Putamen (tissue), 1 donor: ENCODE data around the gene AGT.

Experiments
- DNase-seq: peaks from one replicate; pipeline ENCODE4 v3.0.0-alpha.2; 2016; ENCODE audit warnings: low spot score

Gene AGT

DNA sequence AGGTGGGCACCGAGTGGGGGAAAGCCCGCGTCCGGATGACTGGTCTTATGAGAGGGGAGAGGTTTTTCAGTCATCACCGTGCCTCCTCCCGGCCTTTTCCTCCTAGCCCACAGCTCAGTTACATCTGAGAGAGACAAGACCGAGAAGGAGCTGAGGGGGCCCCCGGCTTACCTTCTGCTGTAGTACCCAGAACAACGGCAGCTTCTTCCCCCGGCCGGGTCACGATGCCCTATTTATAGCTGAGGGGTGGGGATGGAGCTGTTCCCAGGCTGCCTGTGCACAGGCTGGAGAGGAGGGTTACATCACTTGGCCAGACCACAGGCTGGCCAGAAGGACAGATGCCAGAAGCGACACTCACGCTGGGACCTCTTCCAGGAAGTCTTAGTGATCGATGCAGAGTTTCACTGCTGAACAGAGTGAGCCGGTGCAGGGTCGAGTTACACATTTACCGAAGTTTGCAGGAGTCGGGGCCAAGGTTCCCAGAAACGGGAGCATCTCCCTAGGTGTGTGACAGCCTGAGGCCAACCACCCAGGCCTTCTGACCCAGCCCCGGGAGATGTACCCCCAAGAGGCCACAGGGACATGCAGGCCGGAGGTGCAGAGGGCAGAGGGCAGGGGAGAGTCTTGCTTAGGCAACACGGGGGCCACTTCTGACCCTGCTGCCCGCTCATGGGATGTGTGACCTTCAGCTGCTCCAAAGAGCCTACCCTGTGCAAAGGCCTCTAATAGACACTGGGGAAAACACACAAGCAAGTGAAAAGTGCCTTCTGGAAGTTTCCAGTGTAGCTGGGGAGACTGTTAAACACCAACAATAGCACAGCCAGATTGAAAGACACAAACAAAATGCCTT lies at the start of gene AGT:
Gene AGT (minus strand): TSS at position 208 of the 850 bp plus-strand sequence. CDS start 3,299 bp downstream, outside the sequence.
- DNase-seq, result peak; percentile 83

DNA sequence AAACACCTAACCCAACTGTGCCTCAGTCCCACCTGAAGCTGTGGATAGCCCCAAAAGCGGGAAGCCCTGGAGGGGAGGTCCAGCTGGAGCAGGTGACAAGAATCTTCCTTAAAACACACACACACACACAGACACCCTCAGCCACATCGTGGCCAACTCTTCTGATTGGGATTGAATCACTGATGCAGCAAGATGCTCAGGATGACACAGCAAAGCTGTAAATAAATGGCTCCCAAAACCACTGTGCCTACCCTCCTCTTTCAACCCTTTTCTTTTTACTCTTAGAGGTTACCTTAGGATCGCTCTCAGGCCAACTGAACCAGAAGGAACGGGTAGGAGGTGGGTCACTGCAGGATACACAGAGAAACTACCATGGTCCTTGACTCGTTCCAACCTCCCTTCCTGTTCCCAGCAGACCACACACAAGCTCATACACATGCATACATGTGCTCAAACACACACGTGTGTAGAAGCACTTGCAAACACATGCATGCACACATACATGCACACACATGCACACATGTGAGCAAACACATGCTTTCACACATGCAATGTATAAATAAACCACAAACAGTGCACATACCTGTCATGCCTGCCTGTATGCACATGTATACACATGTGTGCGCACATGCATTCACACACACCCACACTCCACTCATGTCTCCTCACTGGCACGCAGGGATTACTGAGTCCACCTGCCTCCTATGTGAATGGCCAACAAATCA lies 47.7 kb upstream of the AGT start:
- no peak for DNase-seq

- DNase-seq, result no peak
Measured at GRCh38 chr1:230760360-230760827, 46.5 kb upstream of the AGT start.

DNA sequence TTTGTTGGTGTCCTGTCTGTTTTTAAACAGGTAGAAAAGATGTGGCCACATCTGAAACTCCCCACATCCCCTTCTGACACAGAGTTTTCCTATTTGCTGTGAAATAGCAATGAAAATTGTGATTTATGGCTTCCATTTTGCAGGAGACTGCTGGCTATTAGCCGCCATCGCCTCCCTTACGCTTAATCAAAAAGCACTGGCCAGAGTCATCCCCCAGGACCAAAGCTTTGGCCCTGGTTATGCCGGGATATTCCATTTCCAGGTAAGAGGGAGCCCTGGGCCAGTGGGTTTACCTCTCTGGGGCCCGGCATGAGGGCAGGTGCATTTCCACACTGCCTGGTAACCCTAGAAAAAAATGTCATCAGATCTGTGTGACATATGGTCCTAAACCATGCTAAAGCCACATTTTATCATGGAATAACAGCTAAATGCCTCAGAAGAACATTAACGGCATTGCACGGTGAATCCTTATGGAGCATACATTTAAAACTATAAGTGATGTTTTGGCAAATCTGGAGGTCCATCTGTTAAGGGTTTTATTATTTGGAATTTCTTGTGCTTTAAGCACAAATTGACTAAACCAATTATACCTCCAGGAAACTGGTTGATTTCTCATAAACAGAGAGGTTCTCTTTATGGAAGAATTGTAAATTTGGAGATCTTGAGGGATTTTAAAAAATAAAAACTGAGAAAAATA lies 45.6 kb upstream of the AGT start:
- DNase-seq, result no peak

DNA sequence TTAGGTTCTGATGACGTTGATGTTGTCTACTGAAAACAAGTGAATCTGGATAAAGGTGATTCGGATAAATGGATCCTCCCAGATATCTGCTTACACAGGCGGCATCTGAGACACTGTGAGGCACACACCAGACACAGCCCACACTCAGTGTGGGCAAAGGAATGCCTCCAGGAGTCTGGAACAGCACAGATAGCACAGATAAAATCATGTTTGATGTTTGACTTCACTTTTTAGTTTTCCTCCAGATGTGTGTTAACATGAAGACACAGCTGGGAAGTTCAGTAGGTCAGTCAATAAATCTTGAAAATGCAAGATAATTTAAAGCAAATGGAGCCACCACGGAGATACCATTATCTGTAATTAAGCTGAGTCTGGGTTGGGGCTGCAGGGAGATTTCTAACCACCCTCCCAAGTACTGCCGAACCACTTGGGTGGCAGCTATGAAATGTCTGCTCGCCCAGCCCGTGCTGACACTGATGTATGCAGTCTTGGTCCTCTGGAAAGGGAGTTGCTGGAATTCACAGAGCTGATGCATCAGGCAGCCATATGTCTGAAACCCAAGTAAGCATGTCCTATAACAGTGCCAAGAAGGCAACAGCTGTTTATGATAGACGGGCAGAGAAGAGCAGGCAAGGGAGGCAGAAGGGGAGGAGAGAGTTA lies 44.9 kb upstream of the AGT start:
- no peak for DNase-seq

DNA sequence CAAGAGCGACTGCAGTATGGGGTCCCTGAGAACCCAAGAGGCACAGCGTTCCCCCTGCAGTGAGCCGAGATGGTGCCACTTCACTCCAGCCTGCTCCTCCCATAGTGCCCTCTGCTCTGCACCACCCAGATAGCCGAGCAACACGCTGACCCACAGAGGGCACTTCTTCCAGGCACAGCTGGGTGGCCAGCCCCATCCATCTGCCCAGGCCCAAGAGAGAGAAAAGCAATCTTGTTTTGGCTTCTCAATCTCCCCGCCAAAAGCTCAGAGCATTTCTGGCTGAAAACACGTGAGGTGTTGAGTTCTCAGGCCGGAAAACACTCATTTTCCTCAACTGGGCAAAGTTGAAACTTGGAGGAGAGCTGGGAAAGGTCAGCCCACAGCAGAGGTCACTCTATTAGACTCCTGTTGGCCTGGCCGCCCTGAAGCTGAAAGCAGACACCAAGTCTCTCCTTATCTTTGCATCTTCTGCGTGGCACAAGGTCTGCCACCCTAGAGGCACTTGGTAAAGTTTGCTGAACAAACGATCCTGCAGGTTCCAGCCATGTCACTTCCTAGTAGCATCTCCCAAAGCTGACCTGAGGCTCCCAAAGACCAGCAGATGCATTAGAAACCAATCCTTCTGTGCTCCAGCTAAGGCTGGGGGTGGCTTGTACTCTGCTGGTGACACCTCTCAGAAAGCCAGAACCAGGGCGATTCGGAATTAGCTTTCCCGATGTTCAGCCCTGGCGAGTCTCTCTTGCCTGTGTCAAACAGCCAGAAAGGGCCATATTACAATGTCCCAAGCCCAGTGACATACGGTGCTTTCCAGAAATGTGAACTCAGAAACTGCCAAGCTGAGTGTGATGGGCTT lies 44.2 kb upstream of the AGT start:
- DNase-seq, result no peak

DNA sequence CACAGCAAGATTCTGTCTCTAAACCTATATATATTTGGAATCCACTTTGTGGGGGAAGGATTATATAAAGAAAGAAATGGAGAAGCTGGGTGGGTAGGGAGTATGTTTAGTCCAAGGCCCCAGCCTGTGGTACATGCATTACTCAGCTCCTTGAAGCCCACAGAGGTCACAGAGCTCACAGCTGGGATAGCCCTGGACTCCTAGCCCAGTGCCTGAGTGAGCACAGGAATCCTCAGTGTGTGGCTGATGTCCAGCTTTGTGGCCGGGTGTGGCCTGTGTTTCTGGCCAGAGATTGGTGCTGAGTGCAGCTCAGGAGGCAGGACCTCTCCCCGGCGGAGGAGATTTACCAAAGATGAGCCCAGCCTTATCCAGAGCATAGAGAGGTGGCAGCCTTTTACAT lies 40.9 kb upstream of the AGT start:
- DNase-seq, result no peak

- DNase-seq, result no peak
Measured at GRCh38 chr1:230753586-230754251, 39.8 kb upstream of the AGT start.

GRCh38 chr1:230753191-230753585 lies 39.3 kb upstream of the AGT start:
- DNase-seq, result no peak

DNA sequence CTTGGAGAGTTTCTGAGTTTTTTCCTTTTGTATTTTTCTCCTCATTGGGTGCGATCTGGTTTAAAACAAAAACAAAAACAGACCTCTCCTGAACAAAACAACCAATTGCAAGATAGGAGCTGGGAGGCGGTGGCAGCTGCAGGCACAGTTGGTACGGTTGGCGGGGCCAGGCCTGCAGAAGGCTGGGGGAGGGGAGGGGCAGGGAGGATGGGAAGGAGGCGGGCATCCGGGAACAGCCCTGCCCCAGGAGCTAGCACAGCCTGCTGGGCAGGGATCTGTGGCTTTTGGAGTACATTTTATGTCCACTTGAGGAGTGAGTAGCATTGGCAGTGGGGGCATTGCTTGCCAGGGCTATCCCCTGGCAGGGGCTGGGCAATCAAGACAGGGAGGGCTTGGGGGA lies 38.5 kb upstream of the AGT start:
- DNase-seq, result peak; percentile 87

- no peak for DNase-seq
Measured at GRCh38 chr1:230750986-230751625, 37.2 kb upstream of the AGT start.

GRCh38 chr1:230750576-230750975 lies 36.7 kb upstream of the AGT start:
- DNase-seq, result no peak

GRCh38 chr1:230749635-230750034 lies 35.7 kb upstream of the AGT start:
- DNase-seq, result no peak

- DNase-seq, result no peak
Measured at GRCh38 chr1:230749150-230749549, 35.2 kb upstream of the AGT start.

DNA sequence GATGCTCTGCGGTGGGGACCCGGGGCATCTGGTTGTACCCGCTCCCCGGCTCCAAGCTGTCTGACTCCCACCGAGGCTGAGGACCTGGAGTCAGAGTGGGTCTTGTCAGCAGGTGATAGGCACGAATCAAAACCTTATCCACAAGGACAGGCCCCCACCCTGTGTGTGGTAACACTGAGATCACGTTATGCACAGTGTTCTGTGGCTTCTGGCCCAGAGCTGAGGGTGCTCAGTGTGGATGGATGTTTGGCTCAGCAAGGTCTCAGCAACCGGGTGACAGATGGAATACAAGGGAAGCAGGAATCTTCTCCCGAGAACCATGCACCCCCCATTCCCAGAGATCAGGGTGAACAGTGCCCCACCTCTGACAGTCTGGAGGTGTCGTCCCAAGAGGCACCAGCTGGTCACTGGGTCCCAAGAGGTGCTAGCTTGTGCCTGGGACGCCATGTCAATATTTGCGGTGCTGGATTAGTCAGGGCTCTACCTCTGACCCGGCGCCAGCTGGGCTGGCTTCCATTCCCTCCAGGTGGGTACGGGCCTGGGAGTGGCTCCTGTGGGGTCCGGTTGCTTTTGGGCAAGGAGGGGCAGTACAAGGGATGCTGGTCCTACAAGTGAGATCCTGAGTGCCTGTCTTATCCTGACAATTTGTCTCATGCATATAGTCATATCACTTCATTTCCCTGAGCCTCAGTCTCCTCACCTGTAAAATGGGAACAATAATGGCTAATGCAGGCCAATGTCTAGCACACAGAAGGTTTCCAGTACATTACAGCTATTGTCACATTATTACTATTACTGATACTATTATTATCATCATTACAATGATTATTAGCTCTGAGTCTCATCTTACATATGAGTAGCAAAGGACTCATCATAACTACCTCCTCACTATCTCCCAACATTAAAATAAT lies 34.2 kb upstream of the AGT start:
- no peak for DNase-seq

- DNase-seq, result no peak
Measured at GRCh38 chr1:230747127-230747730, 33.3 kb upstream of the AGT start, which contains the start of gene CAPN9. CAPN9 (plus strand) TSS chr1:230747388; CDS start chr1:230747497, 109 bp downstream.

- DNase-seq, result no peak
Measured at GRCh38 chr1:230746617-230747016, 32.7 kb upstream of the AGT start.

- DNase-seq, result no peak
Measured at GRCh38 chr1:230745071-230745470, 31.1 kb upstream of the AGT start.
